Measurements from ENCODE around the gene BEND7.

The BEND7 gene

DNA sequence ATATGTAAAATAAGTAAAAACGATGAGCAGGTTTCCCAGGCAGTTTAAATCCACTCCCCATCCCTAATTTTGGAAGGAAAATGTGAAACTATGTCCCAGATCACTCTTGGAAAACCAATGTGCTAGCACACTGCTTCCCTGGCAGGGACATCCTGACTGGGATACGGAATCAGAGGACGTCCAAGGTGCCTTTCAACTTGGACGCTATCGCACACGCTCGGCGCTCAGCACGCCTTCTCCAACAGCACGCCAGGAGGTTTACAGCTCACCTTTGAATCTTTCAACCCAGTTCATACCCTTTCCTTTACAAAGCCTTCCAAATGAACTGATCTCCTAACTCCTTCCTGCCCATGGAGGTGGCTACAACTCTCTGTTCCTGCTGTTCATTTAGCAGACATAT lies 47.1 kb downstream of the BEND7 start:
- no peak for DNase-seq (ENCODE audit: low spot score)
- TF ChIP-seq, protein P1, sequence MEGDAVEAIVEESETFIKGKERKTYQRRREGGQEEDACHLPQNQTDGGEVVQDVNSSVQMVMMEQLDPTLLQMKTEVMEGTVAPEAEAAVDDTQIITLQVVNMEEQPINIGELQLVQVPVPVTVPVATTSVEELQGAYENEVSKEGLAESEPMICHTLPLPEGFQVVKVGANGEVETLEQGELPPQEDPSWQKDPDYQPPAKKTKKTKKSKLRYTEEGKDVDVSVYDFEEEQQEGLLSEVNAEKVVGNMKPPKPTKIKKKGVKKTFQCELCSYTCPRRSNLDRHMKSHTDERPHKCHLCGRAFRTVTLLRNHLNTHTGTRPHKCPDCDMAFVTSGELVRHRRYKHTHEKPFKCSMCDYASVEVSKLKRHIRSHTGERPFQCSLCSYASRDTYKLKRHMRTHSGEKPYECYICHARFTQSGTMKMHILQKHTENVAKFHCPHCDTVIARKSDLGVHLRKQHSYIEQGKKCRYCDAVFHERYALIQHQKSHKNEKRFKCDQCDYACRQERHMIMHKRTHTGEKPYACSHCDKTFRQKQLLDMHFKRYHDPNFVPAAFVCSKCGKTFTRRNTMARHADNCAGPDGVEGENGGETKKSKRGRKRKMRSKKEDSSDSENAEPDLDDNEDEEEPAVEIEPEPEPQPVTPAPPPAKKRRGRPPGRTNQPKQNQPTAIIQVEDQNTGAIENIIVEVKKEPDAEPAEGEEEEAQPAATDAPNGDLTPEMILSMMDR (IDR thresholded peaks at IDR 0.05; ENCODE audit: borderline replicate concordance, control extremely low read depth, extremely low read depth, insufficient read depth, missing control alignments), result no peak
- in situ Hi-C loops (cut with MboI; ENCODE audit: low sequenced_read_pairs, unreplicated experiment), result no loop called here

DNA sequence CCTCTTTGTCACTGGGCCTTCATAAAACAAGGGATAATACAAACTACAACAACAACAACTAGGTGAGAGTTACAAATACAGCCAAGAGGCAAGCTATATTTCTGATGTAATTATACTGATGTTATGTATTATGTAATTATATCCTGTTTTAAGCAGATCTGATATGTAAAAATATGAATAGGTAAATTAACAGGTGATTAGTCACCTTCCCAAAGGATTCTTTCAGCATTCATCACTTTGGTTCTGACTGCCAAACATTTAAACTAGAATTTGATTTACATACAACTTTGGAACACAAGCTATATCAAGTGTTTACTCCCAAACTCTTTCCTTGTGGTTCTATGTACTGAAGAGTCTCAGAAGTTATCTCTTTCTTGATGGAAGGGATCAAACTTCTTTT lies 53.7 kb downstream of the BEND7 start:
- TF ChIP-seq, protein P1 (IDR thresholded peaks at IDR 0.05; ENCODE audit: borderline replicate concordance, control extremely low read depth, extremely low read depth, insufficient read depth, missing control alignments), result no peak
- no peak for DNase-seq (ENCODE audit: low spot score)
- in situ Hi-C loops (cut with MboI; ENCODE audit: low sequenced_read_pairs, unreplicated experiment), result no loop called here

DNA sequence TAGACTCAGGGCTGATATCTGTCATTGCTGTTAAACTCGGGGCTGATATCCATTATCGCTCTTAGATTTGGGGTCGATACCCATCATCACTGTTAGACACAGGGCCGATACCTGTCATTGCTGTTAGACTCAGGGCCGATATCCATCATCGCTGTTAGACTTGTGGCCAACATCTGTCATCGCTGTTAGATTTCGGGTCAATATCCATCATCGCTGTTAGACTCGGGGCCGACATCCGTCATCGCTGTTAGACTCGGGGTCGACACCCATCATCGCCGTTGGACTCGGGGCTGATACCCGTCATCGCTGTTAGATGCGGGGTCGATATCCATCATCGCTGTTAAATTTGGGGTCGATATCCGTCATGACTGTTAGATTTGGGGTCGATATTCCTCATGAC lies 54.8 kb downstream of the BEND7 start:
- TF ChIP-seq, protein P1 (IDR thresholded peaks at IDR 0.05; ENCODE audit: borderline replicate concordance, control extremely low read depth, extremely low read depth, insufficient read depth, missing control alignments), result no peak
- DNase-seq (ENCODE audit: low spot score), result no peak
- in situ Hi-C loops (cut with MboI; ENCODE audit: low sequenced_read_pairs, unreplicated experiment), result no loop called here

DNA sequence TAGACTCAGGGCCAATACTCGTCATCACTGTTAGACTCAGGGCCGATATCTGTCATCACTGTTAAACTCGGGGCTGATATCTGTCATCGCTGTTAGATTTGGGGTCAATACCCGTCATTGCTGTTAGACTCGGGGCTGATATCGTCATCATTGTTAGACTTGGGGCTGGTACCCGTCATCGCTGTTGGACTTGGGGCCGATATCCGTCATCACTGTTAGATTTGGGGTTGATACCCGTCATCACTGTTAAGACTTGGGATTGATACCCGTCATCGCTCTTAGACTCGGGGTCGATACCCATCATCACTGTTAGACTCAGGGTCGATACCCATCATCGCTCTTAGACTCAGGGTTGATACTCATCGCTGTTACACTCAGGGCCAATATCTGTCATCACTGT lies 56.5 kb downstream of the BEND7 start:
- in situ Hi-C loops (cut with MboI; ENCODE audit: low sequenced_read_pairs, unreplicated experiment), result no loop called here
- TF ChIP-seq, protein P1 (IDR thresholded peaks at IDR 0.05; ENCODE audit: borderline replicate concordance, control extremely low read depth, extremely low read depth, insufficient read depth, missing control alignments), result no peak
- DNase-seq (ENCODE audit: low spot score), result no peak

DNA sequence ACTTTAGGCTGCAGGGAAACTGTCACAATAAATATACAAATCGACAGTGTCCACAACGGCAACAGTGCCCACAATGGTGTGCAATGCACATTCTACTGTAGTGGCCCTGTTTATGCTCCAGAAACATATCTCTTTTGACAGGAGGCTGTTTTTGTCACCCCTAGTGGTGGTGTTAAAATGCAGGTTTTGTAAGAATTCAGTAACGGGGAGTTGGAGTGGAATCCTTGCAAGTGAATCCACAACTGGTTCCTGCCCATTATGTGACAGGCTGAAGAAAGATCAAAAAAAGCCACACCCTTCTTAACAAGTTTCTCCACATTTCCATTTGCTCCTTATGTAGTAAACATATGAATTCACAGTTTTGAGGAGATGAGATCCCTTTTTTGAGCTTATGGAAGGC lies 58.5 kb downstream of the BEND7 start:
- TF ChIP-seq, protein P1 (IDR thresholded peaks at IDR 0.05; ENCODE audit: borderline replicate concordance, control extremely low read depth, extremely low read depth, insufficient read depth, missing control alignments), result no peak
- DNase-seq (ENCODE audit: low spot score), result no peak
- in situ Hi-C loops (cut with MboI; ENCODE audit: low sequenced_read_pairs, unreplicated experiment), result no loop called here

DNA sequence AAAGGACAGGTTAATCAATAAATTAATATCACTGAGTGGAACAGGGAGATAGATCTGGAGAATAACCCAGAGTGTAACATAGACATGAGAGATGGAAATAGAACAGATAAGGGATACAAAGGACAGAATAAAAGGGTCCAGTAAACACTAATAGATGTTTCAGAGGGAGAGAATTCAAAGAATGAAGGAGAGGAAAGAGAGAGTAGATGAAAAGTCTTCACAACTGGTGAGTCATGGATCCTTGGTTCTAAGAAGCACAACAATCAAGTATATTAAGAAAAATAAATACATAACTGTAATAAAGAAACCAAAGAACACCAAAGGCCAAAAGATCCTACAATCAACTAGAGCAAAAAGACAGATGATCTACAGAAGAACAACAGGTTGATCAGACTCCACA lies 66.3 kb downstream of the BEND7 start:
- DNase-seq (ENCODE audit: low spot score), result no peak
- in situ Hi-C loops (cut with MboI; ENCODE audit: low sequenced_read_pairs, unreplicated experiment), result no loop called here
- TF ChIP-seq, protein P1 (IDR thresholded peaks at IDR 0.05; ENCODE audit: borderline replicate concordance, control extremely low read depth, extremely low read depth, insufficient read depth, missing control alignments), result no peak

DNA sequence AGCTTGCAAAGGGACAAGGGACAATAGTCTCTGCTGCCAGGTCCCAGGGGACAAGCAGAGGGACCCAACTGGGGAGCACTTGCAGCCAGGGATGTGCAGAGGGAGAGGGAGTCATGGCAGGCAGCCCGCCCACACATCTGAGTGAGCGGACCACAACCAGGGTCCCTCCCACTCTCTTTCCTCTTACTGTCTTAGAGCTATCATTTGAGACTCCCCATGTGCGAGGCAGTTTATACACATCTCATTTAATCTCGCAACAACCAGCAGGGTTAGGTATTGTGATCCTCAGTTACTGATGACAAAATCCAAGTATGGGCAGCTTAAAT lies 70.2 kb downstream of the BEND7 start:
- DNase-seq (ENCODE audit: low spot score), result no peak
- TF ChIP-seq, protein P1 (IDR thresholded peaks at IDR 0.05; ENCODE audit: borderline replicate concordance, control extremely low read depth, extremely low read depth, insufficient read depth, missing control alignments), result no peak
- in situ Hi-C loops (cut with MboI; ENCODE audit: low sequenced_read_pairs, unreplicated experiment), result no loop called here

Data from GM13976 (cell line).